Measurements from ENCODE around the gene GIGYF2. TPM values are rescaled to one million over a fixed set of nuclear protein-coding genes. Genes with fewer than 3 reads are reported as not detected.
"Not testable (repeated sequence)": the region's sequence is repeated elsewhere in the genome, so short reads cannot be mapped to it uniquely, and the experiment has no call there.

The GIGYF2 gene
- total and polyA plus RNA-seq, 5 donors from 2014 or later: 15.2 to 75.6 (median 19.3) TPM

- H3K4me1 Mint-ChIP-seq: peaks cover 27 to 43% (median 31%) of the 10 kb centered on the region in 4 donors
- ATAC-seq (ENCODE audit: low read depth in 2 of 2): no peak
- no peaks in the 10 kb centered on the region for H3K9me3 ChIP-seq (ENCODE audit: control insufficient read depth in 2 of 2, low read length in 2 of 2)
- no peak overlapping the region for H3K27ac ChIP-seq (ENCODE audit: insufficient read depth, low read length, poor library complexity, severe bottlenecking)
- no peak overlapping the region for H3K4me3 ChIP-seq (ENCODE audit: low read depth, low read length)
- no peaks in the 10 kb centered on the region for H3K27me3 Mint-ChIP-seq
- no peak for DNase-seq
- H3K36me3 ChIP-seq (ENCODE audit: control insufficient read depth, insufficient read depth, low read length): peaks cover 45% of the 10 kb centered on the region
- no peak overlapping the region for H3K4me3 Mint-ChIP-seq
- H3K36me3 Mint-ChIP-seq: peaks cover 35% of the 10 kb centered on the region
- H3K9me3 Mint-ChIP-seq: no peaks in the 10 kb centered on the region
- H3K27me3 ChIP-seq (ENCODE audit: control insufficient read depth, insufficient read depth, low read length): no peaks in the 10 kb centered on the region
- H3K27ac Mint-ChIP-seq: no peak overlapping the region
- peaks cover 3% of the 10 kb centered on the region for H3K4me1 ChIP-seq (ENCODE audit: control insufficient read depth, insufficient read depth, low read length, poor library complexity, severe bottlenecking)
Measured at GRCh38 chr2:232713505-232713904, 16.4 kb downstream of the GIGYF2 start.

- ATAC-seq (ENCODE audit: low read depth in 2 of 2) (no peak), DNase-seq (no peak)
- Histone ChIP-seq H3K27me3 (ENCODE audit: control insufficient read depth, insufficient read depth, low read length) (no peaks in the 10 kb centered on the region), H3K36me3 (ENCODE audit: control insufficient read depth, insufficient read depth, low read length) (peaks cover 56% of the 10 kb centered on the region), H3K9me3 (ENCODE audit: control insufficient read depth in 2 of 2, low read length in 2 of 2) (no peaks in the 10 kb centered on the region), H3K4me1 (ENCODE audit: control insufficient read depth, insufficient read depth, low read length, poor library complexity, severe bottlenecking) (peaks cover 3% of the 10 kb centered on the region), H3K27ac (ENCODE audit: insufficient read depth, low read length, poor library complexity, severe bottlenecking) (no peak overlapping the region), H3K4me3 (ENCODE audit: low read depth, low read length) (no peak overlapping the region)
- no peak overlapping the region for H3K4me3 Mint-ChIP-seq
- H3K36me3 Mint-ChIP-seq: peaks cover 46% of the 10 kb centered on the region
- H3K27me3 Mint-ChIP-seq: no peaks in the 10 kb centered on the region
- H3K9me3 Mint-ChIP-seq: peaks cover 0 to under 1% (median 0%) of the 10 kb centered on the region in 7 donors
- H3K4me1 Mint-ChIP-seq: peaks cover 31 to 50% (median 33%) of the 10 kb centered on the region in 4 donors
- peak overlapping the region in 1 of 3 donors; percentile 21 for H3K27ac Mint-ChIP-seq
Measured at GRCh38 chr2:232714969-232715368, 17.8 kb downstream of the GIGYF2 start.

- H3K4me3 ChIP-seq (ENCODE audit: low read depth, low read length); DNase-seq; H3K27me3 ChIP-seq (ENCODE audit: control insufficient read depth, insufficient read depth, low read length); H3K27ac ChIP-seq (ENCODE audit: insufficient read depth, low read length, poor library complexity, severe bottlenecking); H3K4me3 Mint-ChIP-seq; H3K9me3 Mint-ChIP-seq; H3K9me3 ChIP-seq (ENCODE audit: control insufficient read depth in 2 of 2, low read length in 2 of 2); H3K27me3 Mint-ChIP-seq; ATAC-seq (ENCODE audit: low read depth in 2 of 2): not testable (repeated sequence)
- H3K36me3 Mint-ChIP-seq: peaks cover 52% of the 10 kb centered on the region
- H3K27ac Mint-ChIP-seq: peak overlapping the region in 1 of 3 donors; percentile 29
- peaks cover 23% of the 10 kb centered on the region for H3K4me1 ChIP-seq (ENCODE audit: control insufficient read depth, insufficient read depth, low read length, poor library complexity, severe bottlenecking)
- H3K36me3 ChIP-seq (ENCODE audit: control insufficient read depth, insufficient read depth, low read length): peaks cover 39% of the 10 kb centered on the region
- H3K4me1 Mint-ChIP-seq: peaks cover 37 to 60% (median 46%) of the 10 kb centered on the region in 4 donors
Measured at GRCh38 chr2:232720056-232720455, 22.9 kb downstream of the GIGYF2 start.

- ATAC-seq (ENCODE audit: low read depth in 2 of 2): no peak
- H3K36me3 ChIP-seq (ENCODE audit: control insufficient read depth, insufficient read depth, low read length): peaks cover 47% of the 10 kb centered on the region
- H3K27me3 ChIP-seq (ENCODE audit: control insufficient read depth, insufficient read depth, low read length): no peaks in the 10 kb centered on the region
- peaks cover 32 to 50% (median 42%) of the 10 kb centered on the region in 4 donors for H3K4me1 Mint-ChIP-seq
- H3K4me3 Mint-ChIP-seq: peak overlapping the region in 1 of 4 donors; percentile 8
- no peaks in the 10 kb centered on the region for H3K27me3 Mint-ChIP-seq
- peak overlapping the region in 2 of 3 donors; percentile 66 to 80 for H3K27ac Mint-ChIP-seq
- no peak overlapping the region for H3K4me3 ChIP-seq (ENCODE audit: low read depth, low read length)
- no peaks in the 10 kb centered on the region for H3K9me3 ChIP-seq (ENCODE audit: control insufficient read depth in 2 of 2, low read length in 2 of 2)
- H3K36me3 Mint-ChIP-seq: peaks cover 57% of the 10 kb centered on the region
- peaks cover 0 to 3% (median 0%) of the 10 kb centered on the region in 7 donors for H3K9me3 Mint-ChIP-seq
- peak in 1 of 3 donors; percentile 6 for DNase-seq
- H3K4me1 ChIP-seq (ENCODE audit: control insufficient read depth, insufficient read depth, low read length, poor library complexity, severe bottlenecking): peaks cover 20% of the 10 kb centered on the region
- no peak overlapping the region for H3K27ac ChIP-seq (ENCODE audit: insufficient read depth, low read length, poor library complexity, severe bottlenecking)
Measured at GRCh38 chr2:232721261-232721660, 24.1 kb downstream of the GIGYF2 start.

- peaks cover 52% of the 10 kb centered on the region for H3K36me3 Mint-ChIP-seq
- peaks cover 0 to 3% (median 0%) of the 10 kb centered on the region in 7 donors for H3K9me3 Mint-ChIP-seq
- H3K9me3 ChIP-seq (ENCODE audit: control insufficient read depth in 2 of 2, low read length in 2 of 2): no peaks in the 10 kb centered on the region
- no peaks in the 10 kb centered on the region for H3K27me3 ChIP-seq (ENCODE audit: control insufficient read depth, insufficient read depth, low read length)
- DNase-seq (peak in 1 of 3 donors; percentile 19), ATAC-seq (ENCODE audit: low read depth in 2 of 2) (peak in 1 of 2 donors; percentile 28)
- H3K4me3 ChIP-seq (ENCODE audit: low read depth, low read length): no peak overlapping the region
- peaks cover 29 to 45% (median 41%) of the 10 kb centered on the region in 4 donors for H3K4me1 Mint-ChIP-seq
- H3K36me3 ChIP-seq (ENCODE audit: control insufficient read depth, insufficient read depth, low read length): peaks cover 50% of the 10 kb centered on the region
- H3K27ac ChIP-seq (ENCODE audit: insufficient read depth, low read length, poor library complexity, severe bottlenecking): no peak overlapping the region
- H3K4me3 Mint-ChIP-seq: peak overlapping the region in 2 of 4 donors; percentile 8 to 22
- H3K27ac Mint-ChIP-seq: peak overlapping the region; percentile 66 to 83 (median 80)
- H3K27me3 Mint-ChIP-seq: no peaks in the 10 kb centered on the region
- peaks cover 20% of the 10 kb centered on the region for H3K4me1 ChIP-seq (ENCODE audit: control insufficient read depth, insufficient read depth, low read length, poor library complexity, severe bottlenecking)
Measured at GRCh38 chr2:232721882-232722281, 24.8 kb downstream of the GIGYF2 start.

- peak overlapping the region in 1 of 3 donors; percentile 89 for H3K27ac Mint-ChIP-seq
- Histone ChIP-seq H3K27ac (ENCODE audit: insufficient read depth, low read length, poor library complexity, severe bottlenecking) (no peak overlapping the region), H3K27me3 (ENCODE audit: control insufficient read depth, insufficient read depth, low read length) (no peaks in the 10 kb centered on the region), H3K9me3 (ENCODE audit: control insufficient read depth in 2 of 2, low read length in 2 of 2) (no peaks in the 10 kb centered on the region), H3K4me3 (ENCODE audit: low read depth, low read length) (no peak overlapping the region), H3K36me3 (ENCODE audit: control insufficient read depth, insufficient read depth, low read length) (peaks cover 44% of the 10 kb centered on the region), H3K4me1 (ENCODE audit: control insufficient read depth, insufficient read depth, low read length, poor library complexity, severe bottlenecking) (peaks cover 20% of the 10 kb centered on the region)
- ATAC-seq (ENCODE audit: low read depth in 2 of 2) (no peak), DNase-seq (peak in 1 of 3 donors; percentile 16)
- peaks cover 0 to 3% (median 0%) of the 10 kb centered on the region in 7 donors for H3K9me3 Mint-ChIP-seq
- peaks cover 53% of the 10 kb centered on the region for H3K36me3 Mint-ChIP-seq
- no peaks in the 10 kb centered on the region for H3K27me3 Mint-ChIP-seq
- H3K4me3 Mint-ChIP-seq: no peak overlapping the region
- peaks cover 28 to 55% (median 42%) of the 10 kb centered on the region in 4 donors for H3K4me1 Mint-ChIP-seq
Measured at GRCh38 chr2:232723027-232723426, 25.9 kb downstream of the GIGYF2 start.

- DNase-seq (no peak), ATAC-seq (ENCODE audit: low read depth in 2 of 2) (no peak)
- peaks cover 18 to 32% (median 26%) of the 10 kb centered on the region in 4 donors for H3K4me1 Mint-ChIP-seq
- Histone ChIP-seq H3K4me3 (ENCODE audit: low read depth, low read length) (no peak overlapping the region), H3K27ac (ENCODE audit: insufficient read depth, low read length, poor library complexity, severe bottlenecking) (no peak overlapping the region), H3K4me1 (ENCODE audit: control insufficient read depth, insufficient read depth, low read length, poor library complexity, severe bottlenecking) (no peaks in the 10 kb centered on the region), H3K27me3 (ENCODE audit: control insufficient read depth, insufficient read depth, low read length) (no peaks in the 10 kb centered on the region), H3K36me3 (ENCODE audit: control insufficient read depth, insufficient read depth, low read length) (peaks cover 47% of the 10 kb centered on the region), H3K9me3 (ENCODE audit: control insufficient read depth in 2 of 2, low read length in 2 of 2) (no peaks in the 10 kb centered on the region)
- H3K9me3 Mint-ChIP-seq: no peaks in the 10 kb centered on the region
- peaks cover 40% of the 10 kb centered on the region for H3K36me3 Mint-ChIP-seq
- peak overlapping the region in 1 of 3 donors; percentile 74 for H3K27ac Mint-ChIP-seq
- H3K27me3 Mint-ChIP-seq: no peaks in the 10 kb centered on the region
- no peak overlapping the region for H3K4me3 Mint-ChIP-seq
Measured at GRCh38 chr2:232728785-232729184, 31.7 kb downstream of the GIGYF2 start.

GRCh38 chr2:232731470-232731869, 34.3 kb downstream of the GIGYF2 start:
- Histone ChIP-seq H3K27ac (ENCODE audit: insufficient read depth, low read length, poor library complexity, severe bottlenecking) (no peak overlapping the region), H3K9me3 (ENCODE audit: control insufficient read depth in 2 of 2, low read length in 2 of 2) (no peaks in the 10 kb centered on the region), H3K27me3 (ENCODE audit: control insufficient read depth, insufficient read depth, low read length) (no peaks in the 10 kb centered on the region), H3K4me1 (ENCODE audit: control insufficient read depth, insufficient read depth, low read length, poor library complexity, severe bottlenecking) (no peaks in the 10 kb centered on the region), H3K36me3 (ENCODE audit: control insufficient read depth, insufficient read depth, low read length) (peaks cover 49% of the 10 kb centered on the region), H3K4me3 (ENCODE audit: low read depth, low read length) (no peak overlapping the region)
- ATAC-seq (ENCODE audit: low read depth in 2 of 2): no peak
- Mint-ChIP-seq H3K27ac (peak overlapping the region in 2 of 3 donors; percentile 13 to 60), H3K4me3 (no peak overlapping the region), H3K4me1 (peaks cover 15 to 25% (median 20%) of the 10 kb centered on the region in 4 donors), H3K27me3 (no peaks in the 10 kb centered on the region), H3K9me3 (no peaks in the 10 kb centered on the region), H3K36me3 (peaks cover 38% of the 10 kb centered on the region)
- no peak for DNase-seq
